H1 (cell line): ENCODE results near the gene PAIP2.

Source experiments
- CTCF ChIP-seq, 3 experiments: IDR thresholded peaks; 1 replicate in 2 of 3; 2 replicates in 1 of 3; pipeline versions ENCODE4 v1.5.1 to v1.6.1; 2011; ENCODE audit warnings: low read length in 3 of 3, mild to moderate bottlenecking in 3 of 3, inconsistent platforms in 2 of 3, low read depth in 1 of 3, moderate library complexity in 1 of 3; ENCODE audit not compliant: insufficient read depth in 1 of 3; ENCODE audit errors: control extremely low read depth in 1 of 3
- JUND ChIP-seq: IDR thresholded peaks from 2 replicates; pipeline ENCODE4 v1.6.1; 2011; ENCODE audit warnings: mild to moderate bottlenecking, improper control_type of control experiment, low read length
- KDM1A ChIP-seq: fragments of 200-600, 300-600 bp; sonication (generic); IDR thresholded peaks from 2 replicates; pipeline ENCODE4 v1.7.1; 2016; ENCODE audit warnings: mild to moderate bottlenecking, low read length, borderline replicate concordance

GRCh38 chr5:139363937-139364336, 22.3 kb downstream of the PAIP2 start:
- TF ChIP-seq JUND, result no peak
- no peak for TF ChIP-seq KDM1A
- no peak for TF ChIP-seq CTCF (IDR thresholded peaks at IDR 0.05; ENCODE audit: control extremely low read depth in 1 of 3, insufficient read depth in 1 of 3, low read depth in 1 of 3, low read length in 3 of 3)
